Adipocyte (in vitro differentiated cells): ENCODE measurements around the gene ATP6V1G2.

Experiments
- DNase-seq: peaks from one replicate; pipeline ENCODE4 v3.0.0-alpha.2; 2015; ENCODE audit warnings: low read depth
- H3K27me3 ChIP-seq: replicated peaks from 2 replicates; pipeline ENCODE4 v1.7.0; 2013; ENCODE audit warnings: mild to moderate bottlenecking, low read length, moderate library complexity; ENCODE audit not compliant: control insufficient read depth, insufficient read depth
- H3K36me3 ChIP-seq: 2 replicates; pipeline ENCODE4 v1.7.0; 2013; ENCODE audit warnings: low read length, mild to moderate bottlenecking, moderate library complexity; ENCODE audit not compliant: control insufficient read depth, insufficient read depth, severe bottlenecking
- H3K4me1 ChIP-seq: 2 replicates; pipeline ENCODE4 v1.7.0; 2013; ENCODE audit warnings: mild to moderate bottlenecking, low read length, moderate library complexity; ENCODE audit not compliant: control insufficient read depth, insufficient read depth
- H3K4me3 ChIP-seq: 2 replicates; pipeline ENCODE4 v1.7.0; 2013; ENCODE audit warnings: mild to moderate bottlenecking, low read length, moderate library complexity
- H3K9ac ChIP-seq: 2 replicates; pipeline ENCODE4 v1.7.0; 2013; ENCODE audit warnings: mild to moderate bottlenecking, low read length, moderate library complexity
- H3K9me3 ChIP-seq: 2 replicates; pipeline ENCODE4 v1.7.0; 2013; ENCODE audit warnings: mild to moderate bottlenecking, low read length, moderate library complexity; ENCODE audit not compliant: control insufficient read depth

The ATP6V1G2 gene

DNA sequence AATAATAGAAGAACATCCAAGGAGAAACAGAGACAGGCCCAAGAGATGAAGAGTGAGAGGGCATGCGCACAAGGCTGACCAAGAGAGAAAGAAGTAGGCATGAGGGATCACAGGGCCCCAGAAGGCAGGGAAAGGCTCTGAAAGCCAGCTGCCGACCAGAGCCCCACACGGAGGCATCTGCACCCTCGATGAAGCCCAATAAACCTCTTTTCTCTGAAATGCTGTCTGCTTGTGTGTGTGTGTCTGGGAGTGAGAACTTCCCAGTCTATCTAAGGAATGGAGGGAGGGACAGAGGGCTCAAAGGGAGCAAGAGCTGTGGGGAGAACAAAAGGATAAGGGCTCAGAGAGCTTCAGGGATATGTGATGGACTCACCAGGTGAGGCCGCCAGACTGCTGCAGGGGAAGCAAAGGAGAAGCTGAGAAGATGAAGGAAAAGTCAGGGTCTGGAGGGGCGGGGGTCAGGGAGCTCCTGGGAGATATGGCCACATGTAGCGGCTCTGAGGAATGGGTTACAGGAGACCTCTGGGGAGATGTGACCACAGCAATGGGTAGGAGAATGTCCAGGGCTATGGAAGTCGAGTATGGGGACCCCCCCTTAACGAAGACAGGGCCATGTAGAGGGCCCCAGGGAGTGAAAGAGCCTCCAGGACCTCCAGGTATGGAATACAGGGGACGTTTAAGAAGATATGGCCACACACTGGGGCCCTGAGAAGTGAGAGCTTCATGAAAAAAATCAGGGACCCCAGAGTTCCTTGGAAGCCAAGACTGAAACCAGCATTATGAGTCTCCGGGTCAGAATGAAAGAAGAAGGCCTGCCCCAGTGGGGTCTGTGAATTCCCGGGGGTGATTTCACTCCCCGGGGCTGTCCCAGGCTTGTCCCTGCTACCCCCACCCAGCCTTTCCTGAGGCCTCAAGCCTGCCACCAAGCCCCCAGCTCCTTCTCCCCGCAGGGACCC, 28.0 kb upstream of the ATP6V1G2 start:
- H3K4me3 ChIP-seq = no peak overlapping the region
- no peaks in the 10 kb centered on the region for H3K36me3 ChIP-seq
- peaks cover 8% of the 10 kb centered on the region for H3K27me3 ChIP-seq
- no peak for DNase-seq
- H3K9me3 ChIP-seq = no peaks in the 10 kb centered on the region
- no peak overlapping the region for H3K9ac ChIP-seq
- H3K4me1 ChIP-seq = peaks cover 6% of the 10 kb centered on the region

DNA sequence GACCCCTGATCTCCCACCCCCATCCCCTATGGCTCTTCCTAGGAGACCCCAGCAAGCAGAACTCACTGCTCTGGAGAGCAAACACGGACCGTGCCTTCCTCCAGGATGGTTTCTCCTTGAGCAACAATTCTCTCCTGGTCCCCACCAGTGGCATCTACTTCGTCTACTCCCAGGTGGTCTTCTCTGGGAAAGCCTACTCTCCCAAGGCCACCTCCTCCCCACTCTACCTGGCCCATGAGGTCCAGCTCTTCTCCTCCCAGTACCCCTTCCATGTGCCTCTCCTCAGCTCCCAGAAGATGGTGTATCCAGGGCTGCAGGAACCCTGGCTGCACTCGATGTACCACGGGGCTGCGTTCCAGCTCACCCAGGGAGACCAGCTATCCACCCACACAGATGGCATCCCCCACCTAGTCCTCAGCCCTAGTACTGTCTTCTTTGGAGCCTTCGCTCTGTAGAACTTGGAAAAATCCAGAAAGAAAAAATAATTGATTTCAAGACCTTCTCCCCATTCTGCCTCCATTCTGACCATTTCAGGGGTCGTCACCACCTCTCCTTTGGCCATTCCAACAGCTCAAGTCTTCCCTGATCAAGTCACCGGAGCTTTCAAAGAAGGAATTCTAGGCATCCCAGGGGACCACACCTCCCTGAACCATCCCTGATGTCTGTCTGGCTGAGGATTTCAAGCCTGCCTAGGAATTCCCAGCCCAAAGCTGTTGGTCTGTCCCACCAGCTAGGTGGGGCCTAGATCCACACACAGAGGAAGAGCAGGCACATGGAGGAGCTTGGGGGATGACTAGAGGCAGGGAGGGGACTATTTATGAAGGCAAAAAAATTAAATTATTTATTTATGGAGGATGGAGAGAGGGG, 27.1 kb upstream of the ATP6V1G2 start:
- Histone ChIP-seq H3K36me3 (no peaks in the 10 kb centered on the region), H3K27me3 (peaks cover 8% of the 10 kb centered on the region), H3K4me3 (no peak overlapping the region), H3K9ac (no peak overlapping the region), H3K4me1 (peaks cover 6% of the 10 kb centered on the region), H3K9me3 (no peaks in the 10 kb centered on the region)
- DNase-seq = no peak

DNA sequence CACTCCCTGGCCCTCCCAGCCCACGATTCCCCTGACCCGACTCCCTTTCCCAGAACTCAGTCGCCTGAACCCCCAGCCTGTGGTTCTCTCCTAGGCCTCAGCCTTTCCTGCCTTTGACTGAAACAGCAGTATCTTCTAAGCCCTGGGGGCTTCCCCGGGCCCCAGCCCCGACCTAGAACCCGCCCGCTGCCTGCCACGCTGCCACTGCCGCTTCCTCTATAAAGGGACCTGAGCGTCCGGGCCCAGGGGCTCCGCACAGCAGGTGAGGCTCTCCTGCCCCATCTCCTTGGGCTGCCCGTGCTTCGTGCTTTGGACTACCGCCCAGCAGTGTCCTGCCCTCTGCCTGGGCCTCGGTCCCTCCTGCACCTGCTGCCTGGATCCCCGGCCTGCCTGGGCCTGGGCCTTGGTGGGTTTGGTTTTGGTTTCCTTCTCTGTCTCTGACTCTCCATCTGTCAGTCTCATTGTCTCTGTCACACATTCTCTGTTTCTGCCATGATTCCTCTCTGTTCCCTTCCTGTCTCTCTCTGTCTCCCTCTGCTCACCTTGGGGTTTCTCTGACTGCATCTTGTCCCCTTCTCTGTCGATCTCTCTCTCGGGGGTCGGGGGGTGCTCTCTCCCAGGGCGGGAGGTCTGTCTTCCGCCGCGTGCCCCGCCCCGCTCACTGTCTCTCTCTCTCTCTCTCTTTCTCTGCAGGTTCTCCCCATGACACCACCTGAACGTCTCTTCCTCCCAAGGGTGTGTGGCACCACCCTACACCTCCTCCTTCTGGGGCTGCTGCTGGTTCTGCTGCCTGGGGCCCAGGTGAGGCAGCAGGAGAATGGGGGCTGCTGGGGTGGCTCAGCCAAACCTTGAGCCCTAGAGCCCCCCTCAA, 25.9 kb upstream of the ATP6V1G2 start, which contains the start of gene LTA:
Gene LTA (plus strand): TSS at position 249 of the 871 bp plus-strand sequence. CDS start 454 bp downstream, at position 703.
- no peak for DNase-seq
- Histone ChIP-seq H3K9ac (no peak within 1 kb of the TSS), H3K27me3 (peaks cover 8% of the 10 kb centered on the region), H3K9me3 (no peaks in the 10 kb centered on the region), H3K4me3 (no peak within 1 kb of the TSS), H3K4me1 (peaks cover 13% of the 10 kb centered on the region), H3K36me3 (no peaks in the 10 kb centered on the region)

DNA sequence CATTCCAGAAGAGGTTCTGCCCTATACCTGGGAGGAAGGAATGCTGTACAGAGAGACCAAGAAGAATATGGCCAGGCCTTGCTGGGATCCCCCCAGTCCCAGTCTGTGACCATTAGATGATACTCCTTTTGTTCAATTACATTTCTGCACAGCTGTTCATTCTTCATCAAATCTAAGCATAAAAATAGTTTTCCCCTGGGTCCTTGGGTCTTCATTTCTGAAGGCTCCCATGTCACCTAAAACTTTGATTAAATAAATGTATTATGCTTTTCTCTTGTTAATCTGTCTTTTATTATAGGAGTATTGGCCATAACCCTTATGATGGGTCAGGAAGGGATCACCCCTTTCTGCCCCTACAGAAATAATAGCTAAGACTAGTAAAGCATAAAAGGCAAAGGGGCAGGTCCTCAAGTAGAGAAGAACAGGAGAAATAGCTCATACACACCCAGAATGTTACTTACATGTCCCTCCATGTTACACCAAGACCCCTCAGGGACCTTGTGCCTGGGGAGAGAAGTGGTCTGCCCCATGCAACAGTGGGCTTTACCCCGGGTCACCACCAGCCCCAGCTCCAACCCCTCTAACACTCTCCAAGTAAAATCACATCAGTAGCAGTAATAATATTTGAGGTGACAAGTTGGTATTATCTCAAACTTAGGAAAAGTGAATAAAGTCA, 23.6 kb upstream of the ATP6V1G2 start:
- H3K9ac ChIP-seq = no peak overlapping the region
- H3K36me3 ChIP-seq = no peaks in the 10 kb centered on the region
- no peak overlapping the region for H3K4me3 ChIP-seq
- peaks cover 4% of the 10 kb centered on the region for H3K27me3 ChIP-seq
- no peaks in the 10 kb centered on the region for H3K9me3 ChIP-seq
- peaks cover 8% of the 10 kb centered on the region for H3K4me1 ChIP-seq
- no peak for DNase-seq

DNA sequence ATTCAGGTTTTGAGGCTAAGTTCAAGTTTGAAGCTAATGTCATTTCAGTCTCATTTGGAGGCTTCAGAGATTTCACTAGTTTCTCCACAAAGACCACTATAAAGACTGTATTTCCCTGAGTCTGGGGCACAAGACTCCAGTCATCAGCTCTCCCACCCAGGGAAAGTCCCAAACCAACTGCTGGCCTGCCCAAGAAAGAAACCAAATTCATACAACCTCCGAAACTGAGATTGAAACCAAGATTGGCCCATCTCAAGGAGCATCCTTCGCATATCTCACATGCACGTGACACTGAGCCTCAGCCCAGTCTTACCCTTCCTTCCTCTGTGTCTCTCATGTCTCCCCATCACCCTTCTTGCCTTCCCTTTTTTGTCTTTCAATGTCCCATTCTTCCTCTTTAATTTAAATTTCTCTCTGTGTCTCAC, 22.1 kb upstream of the ATP6V1G2 start:
- peaks cover 4% of the 10 kb centered on the region for H3K27me3 ChIP-seq
- no peak overlapping the region for H3K9ac ChIP-seq
- peaks cover 10% of the 10 kb centered on the region for H3K4me1 ChIP-seq
- no peak overlapping the region for H3K4me3 ChIP-seq
- H3K9me3 ChIP-seq = no peaks in the 10 kb centered on the region
- no peak for DNase-seq
- no peaks in the 10 kb centered on the region for H3K36me3 ChIP-seq

DNA sequence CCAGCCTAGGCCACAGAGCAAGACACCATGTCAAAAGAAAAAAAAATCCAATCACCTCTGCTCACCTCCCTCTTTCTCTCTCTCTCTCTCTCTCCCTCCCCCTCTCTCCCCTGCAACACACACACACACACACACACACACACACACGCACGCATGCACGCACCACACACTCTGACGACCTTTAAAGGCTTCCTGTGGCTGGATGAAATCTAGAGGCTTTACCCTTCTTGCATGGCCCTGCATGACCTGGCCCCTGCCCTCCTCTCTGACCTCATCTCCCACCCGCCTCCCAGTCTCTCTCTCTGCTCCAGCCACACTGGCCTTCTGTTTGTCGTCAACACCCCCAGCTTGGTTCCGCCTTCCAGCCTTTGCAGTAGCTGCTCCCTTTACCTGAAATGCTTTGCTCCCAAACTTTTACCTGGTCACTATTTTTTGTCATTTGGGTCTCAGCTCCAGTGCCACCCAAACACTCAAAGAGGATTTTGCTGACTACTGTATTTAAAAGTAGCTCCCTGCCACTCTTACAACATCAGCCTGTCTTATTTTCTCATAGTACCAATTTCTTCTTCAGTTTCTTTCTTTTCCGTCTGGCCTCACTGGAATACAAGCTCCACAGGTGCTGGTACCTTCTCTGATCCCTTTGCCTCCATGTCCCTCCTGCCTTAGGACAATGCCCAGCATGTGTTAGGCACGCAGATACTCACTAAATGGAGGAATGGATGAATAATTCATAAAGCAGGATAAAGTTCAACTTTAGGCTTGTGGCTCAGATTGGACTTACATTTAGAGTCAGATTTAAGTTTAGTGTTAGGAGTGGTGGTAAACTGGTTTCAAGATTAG, 21.3 kb upstream of the ATP6V1G2 start:
- DNase-seq = no peak

DNA sequence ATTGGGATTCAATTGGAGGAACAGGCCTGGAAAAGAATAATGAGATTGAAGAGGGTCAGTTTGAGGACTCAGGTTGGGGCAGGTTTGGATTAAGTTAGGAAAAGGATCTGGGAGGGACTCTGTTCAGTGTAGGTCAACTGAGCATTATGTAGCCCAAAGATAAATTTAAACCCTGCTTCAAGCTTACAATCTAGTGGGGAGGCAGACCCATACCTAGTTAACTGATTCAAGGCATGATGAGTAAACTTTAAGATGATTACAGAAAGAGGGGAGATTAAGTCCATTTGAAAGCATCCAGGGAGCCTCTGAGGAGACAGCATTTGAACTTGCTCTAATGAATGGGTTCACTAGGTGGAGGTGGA, 14.3 kb upstream of the ATP6V1G2 start:
- H3K9me3 ChIP-seq = no peaks in the 10 kb centered on the region
- peaks cover 31% of the 10 kb centered on the region for H3K36me3 ChIP-seq
- H3K27me3 ChIP-seq = no peaks in the 10 kb centered on the region
- DNase-seq = no peak
- no peak overlapping the region for H3K9ac ChIP-seq
- H3K4me3 ChIP-seq = no peak overlapping the region
- peaks cover 31% of the 10 kb centered on the region for H3K4me1 ChIP-seq

More for the DNA sequence above, 21.3 kb upstream of the ATP6V1G2 start:
- Histone ChIP-seq H3K36me3 (no peaks in the 10 kb centered on the region), H3K9me3 (no peaks in the 10 kb centered on the region), H3K9ac (no peak overlapping the region), H3K27me3 (no peaks in the 10 kb centered on the region), H3K4me3 (no peak overlapping the region), H3K4me1 (peaks cover 17% of the 10 kb centered on the region)

DNA sequence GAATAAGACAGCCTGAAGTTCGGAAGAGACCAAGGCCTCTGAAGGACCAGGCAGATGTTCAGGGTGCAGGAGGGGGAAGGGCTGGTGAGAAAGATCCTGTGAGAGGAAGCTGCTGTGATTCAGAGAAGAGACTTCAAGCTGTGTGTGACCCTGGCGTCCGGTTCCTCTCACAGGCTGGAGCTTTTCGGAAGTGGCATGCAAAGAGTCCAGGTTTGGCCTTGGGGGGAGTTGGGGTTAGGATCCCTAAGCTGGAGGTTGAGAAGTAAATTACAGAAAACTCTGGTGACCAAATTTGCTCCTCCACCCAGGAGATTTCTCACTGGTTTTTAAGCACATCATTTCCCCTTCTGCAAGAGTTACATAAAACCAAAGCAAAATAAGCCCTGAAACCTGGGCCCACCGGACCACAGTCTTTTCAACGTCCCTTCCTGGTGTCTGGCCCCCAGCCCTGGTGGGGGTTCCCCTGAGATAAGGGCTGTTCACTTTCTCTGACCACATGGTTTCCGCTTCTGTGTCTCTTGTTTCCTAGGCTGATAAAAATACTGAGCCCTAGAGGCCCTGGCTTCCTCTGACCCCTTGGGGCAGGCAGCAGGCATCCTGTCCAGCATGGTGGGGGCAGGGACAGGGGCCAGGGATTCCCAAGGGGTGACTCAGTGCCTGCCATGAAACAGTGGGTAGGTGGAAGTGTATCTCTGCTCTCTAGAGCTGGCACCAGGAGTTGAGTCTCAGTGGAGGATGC, 13.7 kb upstream of the ATP6V1G2 start:
- peaks cover 31% of the 10 kb centered on the region for H3K36me3 ChIP-seq
- H3K9me3 ChIP-seq = no peaks in the 10 kb centered on the region
- no peak overlapping the region for H3K4me3 ChIP-seq
- no peak overlapping the region for H3K9ac ChIP-seq
- H3K27me3 ChIP-seq = no peaks in the 10 kb centered on the region
- peaks cover 31% of the 10 kb centered on the region for H3K4me1 ChIP-seq
- peak; percentile 10 for DNase-seq

DNA sequence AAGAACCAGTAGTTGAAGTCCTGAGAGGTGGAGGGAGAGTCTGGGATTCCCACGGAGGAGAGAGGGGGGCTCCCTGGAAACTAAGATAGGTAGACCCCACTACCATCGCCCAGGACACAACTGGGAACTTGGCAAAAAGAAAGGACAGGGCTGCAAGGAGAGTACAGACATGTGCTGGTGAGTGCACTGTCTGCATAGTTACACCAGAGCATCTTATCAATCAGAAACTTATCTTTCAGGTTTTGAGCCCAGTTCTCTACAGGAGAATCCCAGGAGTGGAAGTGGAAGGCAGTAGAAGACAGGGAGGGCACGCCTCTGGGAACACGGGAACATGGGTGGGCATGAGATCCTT, 13.2 kb upstream of the ATP6V1G2 start:
- no peak overlapping the region for H3K4me3 ChIP-seq
- no peaks in the 10 kb centered on the region for H3K9me3 ChIP-seq
- no peaks in the 10 kb centered on the region for H3K27me3 ChIP-seq
- peaks cover 33% of the 10 kb centered on the region for H3K36me3 ChIP-seq
- DNase-seq = no peak
- peaks cover 31% of the 10 kb centered on the region for H3K4me1 ChIP-seq
- no peak overlapping the region for H3K9ac ChIP-seq
